GM21423 (cell line): ENCODE measurements around the gene PCMTD2.
"Not testable (repeated sequence)": the region's sequence is repeated elsewhere in the genome, so short reads cannot be mapped to it uniquely, and the experiment has no call there.

Experiments
- ATAC-seq: cut with Tn5 transposase; IDR thresholded peaks from one replicate; pipeline ENCODE4 v1.9.1; 2021; ENCODE audit warnings: mild to moderate bottlenecking, moderate library complexity; ENCODE audit not compliant: unreplicated experiment

Gene PCMTD2

GRCh38 chr20:64285579-64286446 lies 30.3 kb downstream of the PCMTD2 start:
- peak; percentile 90 for ATAC-seq

- ATAC-seq = not testable (repeated sequence)
Measured at GRCh38 chr20:64286447-64287263, 31.1 kb downstream of the PCMTD2 start.

- not testable (repeated sequence) for ATAC-seq
Measured at GRCh38 chr20:64287264-64287590, 31.7 kb downstream of the PCMTD2 start.

GRCh38 chr20:64292167-64292566 lies 36.6 kb downstream of the PCMTD2 start:
- not testable (repeated sequence) for ATAC-seq

- ATAC-seq = not testable (repeated sequence)
Measured at GRCh38 chr20:64303086-64303485, 47.5 kb downstream of the PCMTD2 start.

GRCh38 chr20:64313761-64314160 lies 58.2 kb downstream of the PCMTD2 start:
- ATAC-seq = not testable (repeated sequence)

GRCh38 chr20:64315381-64315780 lies 59.8 kb downstream of the PCMTD2 start:
- not testable (repeated sequence) for ATAC-seq

GRCh38 chr20:64315884-64316283 lies 60.3 kb downstream of the PCMTD2 start:
- ATAC-seq = not testable (repeated sequence)

GRCh38 chr20:64316415-64317083 lies 61.0 kb downstream of the PCMTD2 start:
- ATAC-seq = not testable (repeated sequence)

GRCh38 chr20:64317331-64317730 lies 61.8 kb downstream of the PCMTD2 start:
- ATAC-seq = not testable (repeated sequence)

- not testable (repeated sequence) for ATAC-seq
Measured at GRCh38 chr20:64318056-64318455, 62.5 kb downstream of the PCMTD2 start.

GRCh38 chr20:64322031-64322789 lies 66.7 kb downstream of the PCMTD2 start:
- not testable (repeated sequence) for ATAC-seq
